Stimulated activated CD8-positive, alpha-beta memory T cell treated with anti-CD3 and anti-CD28 coated beads, Interleukin-4, amount 100 ng/mL, for 4 hours (primary cell): ENCODE data around the gene IVD.
A peak's percentile ranks its signal among the peaks of the same experiment; 100 is the strongest.
"Not testable (repeated sequence)": the region's sequence is repeated elsewhere in the genome, so short reads cannot be mapped to it uniquely, and the experiment has no call there.

Experiments
- DNase-seq, 2 donors: peaks; one replicate each; pipeline ENCODE4 v3.0.0-alpha.2; 2020; ENCODE audit warnings: low read depth in 2 of 2, low spot score in 1 of 2

IVD gene

GRCh38 chr15:40437752-40438687 lies 32.4 kb downstream of the IVD start:
- DNase-seq, result no peak

DNA sequence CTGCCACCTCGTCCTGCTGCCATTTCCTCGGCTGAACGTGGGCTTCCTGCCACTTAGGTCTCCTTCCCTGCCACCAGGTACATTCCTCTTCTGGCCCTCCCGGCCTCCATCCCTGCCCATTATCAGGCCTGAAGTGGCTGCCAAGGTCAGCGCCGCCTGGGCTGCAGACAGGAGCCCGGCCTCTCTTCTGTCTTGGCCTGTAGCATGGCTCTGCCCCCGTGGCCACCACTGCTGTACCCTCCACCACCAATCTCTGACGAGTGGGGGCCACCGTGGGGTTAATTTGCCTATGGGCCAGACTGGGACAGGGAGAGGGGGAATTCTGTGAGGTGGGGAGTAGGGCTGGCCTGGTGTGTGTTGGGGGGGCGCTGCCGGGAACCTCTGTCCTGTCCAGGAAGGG lies 33.1 kb downstream of the IVD start:
- no peak for DNase-seq

- no peak for DNase-seq
These were observed 33.9 kb downstream of the IVD start for GRCh38 chr15:40439461-40439959.

DNA sequence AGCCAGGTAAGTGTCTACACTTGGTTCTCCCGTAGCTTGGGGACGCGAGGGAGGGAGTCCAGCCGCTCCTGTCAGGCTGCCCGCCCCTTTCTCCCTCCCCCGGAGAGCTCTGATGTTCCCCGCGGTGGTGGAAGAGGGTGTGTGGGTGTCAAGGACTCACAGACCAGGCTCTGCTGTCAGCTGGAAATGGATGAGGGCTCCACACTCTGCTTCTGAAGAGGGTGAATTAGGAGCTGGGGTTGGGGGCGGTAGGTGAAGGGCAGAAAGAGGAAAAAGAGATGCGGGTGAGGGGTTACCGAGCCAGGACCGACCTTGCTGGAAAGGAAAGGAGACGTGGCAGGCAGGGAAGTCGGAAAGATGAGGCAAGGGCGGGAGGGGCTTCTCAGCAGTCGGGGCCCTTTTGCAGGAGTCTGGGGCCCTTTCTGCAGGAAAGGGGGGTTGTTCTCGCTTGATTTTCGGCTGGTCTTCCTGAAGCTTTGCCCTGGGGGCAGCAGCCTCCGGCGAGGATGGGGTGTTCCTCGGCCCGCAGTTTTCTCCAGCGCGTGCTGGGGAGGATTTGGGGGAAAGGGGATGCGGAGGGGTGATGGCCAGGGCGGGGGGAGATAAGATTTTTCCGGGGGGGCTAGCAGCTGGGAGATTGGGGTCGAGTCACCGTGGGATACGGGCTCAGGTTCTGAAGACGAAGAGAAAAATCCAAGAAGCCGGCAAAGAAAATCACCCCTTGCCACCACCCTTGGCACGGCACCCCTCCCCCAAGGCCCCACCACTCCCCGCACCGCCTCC lies 34.6 kb downstream of the IVD start:
- no peak for DNase-seq

DNA sequence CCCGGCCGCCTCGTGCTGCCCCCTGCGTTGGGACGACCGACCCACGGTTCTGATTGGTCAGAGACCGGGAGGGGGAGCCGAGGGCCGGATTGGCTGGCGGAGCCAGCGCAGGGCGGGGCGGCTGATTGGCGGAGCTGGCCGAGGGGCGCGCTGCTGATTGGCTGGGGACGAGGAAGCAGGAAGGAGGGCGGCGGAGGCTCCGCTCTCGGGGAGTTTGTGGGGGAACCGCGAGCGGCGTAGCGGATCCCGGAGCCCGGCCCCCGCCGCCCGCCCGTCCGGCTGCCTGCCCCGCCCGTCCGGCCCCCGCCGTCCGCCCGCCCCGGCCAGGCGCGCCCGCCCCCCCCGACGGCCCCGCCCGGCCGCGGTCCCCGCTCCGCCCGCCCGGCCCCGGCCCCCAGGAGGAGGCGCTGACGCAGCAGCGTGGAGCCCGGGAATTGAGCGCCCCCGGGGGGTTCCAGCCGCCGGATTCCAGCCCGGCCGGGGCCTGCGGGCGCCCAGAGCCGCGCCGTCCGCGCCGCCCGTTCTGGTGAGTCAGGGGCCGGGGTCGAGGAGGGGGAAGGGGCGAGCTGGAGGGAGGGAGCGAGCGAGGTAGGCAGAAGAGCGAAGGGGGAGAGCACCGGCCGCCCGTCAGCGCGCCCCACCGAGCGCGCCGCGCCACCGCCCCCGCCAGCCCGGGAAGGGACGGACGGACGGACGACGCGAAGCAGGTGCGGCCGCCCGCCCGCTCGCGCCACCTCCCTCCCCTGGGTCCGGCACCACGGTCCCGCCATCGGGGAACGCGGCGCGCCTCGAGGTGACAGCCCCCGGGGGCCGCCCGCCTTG lies 35.4 kb downstream of the IVD start, which contains the start of gene BAHD1:
BAHD1 (plus strand) TSS at position 211 of the 822 bp plus-strand sequence. CDS start 17,512 bp downstream, outside the sequence.
- DNase-seq, result peak; percentile 86 to 94

GRCh38 chr15:40441565-40442531 lies 36.3 kb downstream of the IVD start:
- DNase-seq, result no peak

DNA sequence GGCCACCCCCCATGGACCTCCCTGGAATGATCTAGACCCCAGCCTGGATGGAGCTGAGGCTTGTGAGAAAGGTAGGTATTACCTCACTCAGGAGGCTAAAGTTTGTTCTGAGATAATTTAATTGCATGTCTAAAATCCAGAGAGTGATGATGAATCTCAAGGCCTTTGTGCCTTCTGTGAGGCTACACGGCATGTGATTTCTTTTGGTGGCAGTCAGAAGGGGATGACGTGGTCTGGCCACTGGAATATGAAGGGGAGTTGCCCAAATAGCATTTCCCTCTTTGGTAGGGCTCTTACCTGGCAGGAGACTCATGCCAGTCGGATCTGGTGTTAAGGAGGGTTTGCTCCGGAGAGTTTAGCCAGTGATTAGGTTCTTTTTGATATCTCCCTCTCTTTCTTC lies 37.7 kb downstream of the IVD start:
- no peak for DNase-seq

DNA sequence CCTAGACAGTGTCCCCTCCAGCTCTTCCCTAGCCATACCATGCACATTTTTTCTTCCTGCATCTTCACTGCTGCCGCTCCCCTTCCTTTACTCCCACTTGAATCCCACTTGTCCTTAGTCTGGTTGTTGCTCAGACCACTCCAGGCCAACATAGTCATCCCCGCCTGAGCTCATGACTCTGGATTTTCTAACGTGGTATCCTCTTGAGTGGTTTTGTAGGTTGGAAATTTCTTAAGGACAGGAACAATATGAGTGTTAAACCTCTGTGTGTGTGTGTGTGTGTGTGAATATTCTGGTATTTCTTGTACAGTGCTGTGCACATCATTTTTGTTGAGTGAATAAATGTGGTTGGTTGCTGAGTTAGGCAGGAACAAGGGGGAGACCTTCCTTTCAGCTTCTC lies 38.3 kb downstream of the IVD start:
- no peak for DNase-seq

DNA sequence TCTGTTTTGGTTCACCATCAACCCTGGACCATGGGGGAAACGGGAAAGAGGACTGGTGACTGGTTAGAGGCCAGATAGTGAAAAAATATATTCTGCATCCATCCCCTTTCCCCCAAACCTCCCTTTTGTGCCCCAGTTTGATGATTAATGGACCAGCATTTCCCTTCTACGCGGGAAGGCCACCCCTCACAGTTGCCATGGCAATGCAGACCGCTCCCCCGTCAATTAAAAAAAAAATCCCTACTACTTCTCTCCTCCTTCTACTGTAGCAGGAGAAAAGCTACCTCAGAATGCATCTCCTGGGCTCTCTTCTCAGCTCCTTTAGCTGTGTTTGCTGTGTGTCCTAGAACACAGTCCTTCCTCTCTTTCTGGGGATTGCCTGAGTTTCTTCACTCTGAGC lies 39.1 kb downstream of the IVD start:
- DNase-seq, result no peak

GRCh38 chr15:40445421-40445922 lies 39.9 kb downstream of the IVD start:
- DNase-seq, result no peak

GRCh38 chr15:40446144-40446543 lies 40.5 kb downstream of the IVD start:
- DNase-seq, result no peak

DNA sequence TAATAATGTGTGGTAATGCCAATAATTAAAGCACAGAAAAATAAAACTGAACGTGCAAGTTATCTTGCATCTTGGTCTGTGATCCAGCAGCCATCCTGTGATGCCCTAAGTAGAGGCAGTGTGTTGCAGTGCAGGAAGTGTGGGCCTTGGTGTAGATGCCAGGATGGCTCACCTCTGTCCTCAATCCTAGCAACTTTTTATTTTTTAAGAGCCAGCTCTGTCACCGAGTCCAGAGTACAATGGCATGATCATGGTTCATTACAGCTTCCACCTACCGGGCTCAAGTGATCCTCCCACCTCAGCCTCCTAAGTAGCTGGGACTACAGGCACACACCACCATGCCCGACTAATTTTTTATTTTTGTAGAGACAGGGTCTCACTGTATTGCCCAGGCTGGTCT lies 42.8 kb downstream of the IVD start:
- DNase-seq, result no peak

DNA sequence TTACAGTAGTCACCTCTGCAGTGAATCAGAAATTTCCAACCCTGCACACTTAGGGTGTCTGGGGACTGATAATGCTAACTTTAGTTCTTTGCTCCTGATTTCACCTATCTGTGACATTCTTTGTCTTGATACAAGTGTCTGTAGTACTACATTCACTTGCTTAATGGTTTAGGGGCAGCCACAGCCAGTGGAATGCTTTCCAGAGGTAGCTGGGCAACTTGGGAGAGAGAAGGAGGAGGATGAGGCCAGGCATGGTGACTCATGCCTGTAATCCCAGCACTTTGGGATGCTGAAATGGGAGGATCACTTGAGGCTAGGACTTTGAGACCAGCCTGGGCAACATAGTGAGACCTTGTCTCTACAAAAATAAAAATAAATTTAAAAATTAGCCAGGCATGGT lies 43.7 kb downstream of the IVD start:
- no peak for DNase-seq

- no peak for DNase-seq
These were observed 44.5 kb downstream of the IVD start for GRCh38 chr15:40450047-40450446.

- DNase-seq, result no peak
These were observed 46.0 kb downstream of the IVD start for GRCh38 chr15:40451527-40452158.

DNA sequence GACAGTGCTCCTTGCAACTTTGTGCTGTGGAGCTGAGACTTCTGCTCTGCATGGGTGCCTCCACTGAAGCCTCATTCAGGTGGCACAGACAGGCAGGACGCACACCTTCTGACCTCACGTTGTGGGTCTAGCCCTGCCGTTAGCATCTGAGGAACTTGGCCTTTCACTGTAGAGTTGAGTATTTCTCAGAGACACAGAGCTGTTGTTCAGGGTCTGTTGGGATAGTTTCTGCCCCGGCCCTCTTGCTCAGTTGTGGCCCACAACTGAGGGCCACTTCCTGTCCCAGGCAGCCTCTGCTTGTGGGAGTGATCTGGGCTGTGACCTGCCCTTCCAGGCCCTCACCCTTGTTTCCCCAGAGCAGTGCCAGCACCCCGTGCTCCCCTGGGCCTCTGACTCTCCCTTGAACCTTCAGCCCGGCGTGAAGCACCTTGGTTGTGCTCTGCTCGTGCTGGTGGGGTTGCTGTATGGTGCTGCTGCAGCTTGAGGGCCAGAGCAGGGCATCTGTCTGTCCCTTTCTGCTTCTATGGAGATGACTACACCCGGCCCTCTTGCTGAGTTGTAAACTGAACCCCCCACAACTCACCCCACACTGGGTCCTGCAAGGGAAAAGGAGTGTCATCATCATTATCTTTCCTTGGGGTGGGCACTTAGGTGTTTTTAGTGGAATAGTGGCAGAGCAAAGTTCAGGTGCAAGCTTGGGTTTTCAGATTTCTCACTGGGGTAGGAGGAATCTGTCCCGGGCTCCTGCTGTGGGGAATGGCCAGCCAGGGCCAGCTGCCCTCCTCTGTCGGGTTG lies 46.9 kb downstream of the IVD start:
- no peak for DNase-seq

DNA sequence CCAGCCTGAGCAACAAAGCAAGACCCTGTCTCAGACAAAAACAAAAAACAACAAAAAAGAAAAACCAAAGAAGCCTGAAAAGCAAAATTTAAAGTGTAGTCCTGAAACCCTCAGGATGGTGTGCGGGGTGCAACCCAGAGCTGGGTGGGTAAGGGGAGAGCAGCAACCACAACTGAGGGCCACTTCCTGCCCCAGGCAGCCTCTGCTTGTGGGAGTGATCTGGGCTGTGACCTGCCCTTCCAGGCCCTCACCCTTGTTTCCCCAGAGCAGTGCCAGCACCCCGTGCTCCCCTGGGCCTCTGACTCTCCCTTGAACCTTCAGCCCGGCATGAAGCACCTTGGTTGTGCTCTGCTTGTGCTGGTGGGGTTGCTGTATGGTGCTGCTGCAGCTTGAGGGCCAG lies 48.3 kb downstream of the IVD start:
- not testable (repeated sequence) for DNase-seq

GRCh38 chr15:40454904-40455391 lies 49.4 kb downstream of the IVD start:
- DNase-seq, result no peak
